GM20000 (cell line): ENCODE measurements around the gene DNLZ.

ENCODE experiments used
- DNase-seq: peaks from one replicate; pipeline ENCODE4 v3.0.0; 2012; ENCODE audit warnings: low spot score
- CTCF ChIP-seq: IDR thresholded peaks from 2 replicates; pipeline ENCODE4 v1.5.1; 2012; ENCODE audit warnings: mild to moderate bottlenecking, control low read depth; ENCODE audit errors: extremely low read depth, missing control alignments

Gene DNLZ

GRCh38 chr9:136387217-136387616 is 23.7 kb upstream of the DNLZ start:
- DNase-seq = no peak
- no peak for TF ChIP-seq CTCF

GRCh38 chr9:136386018-136386417 is 22.5 kb upstream of the DNLZ start:
- no peak for TF ChIP-seq CTCF
- DNase-seq = no peak

GRCh38 chr9:136385015-136385414 is 21.5 kb upstream of the DNLZ start:
- TF ChIP-seq CTCF = no peak
- DNase-seq = no peak

DNA sequence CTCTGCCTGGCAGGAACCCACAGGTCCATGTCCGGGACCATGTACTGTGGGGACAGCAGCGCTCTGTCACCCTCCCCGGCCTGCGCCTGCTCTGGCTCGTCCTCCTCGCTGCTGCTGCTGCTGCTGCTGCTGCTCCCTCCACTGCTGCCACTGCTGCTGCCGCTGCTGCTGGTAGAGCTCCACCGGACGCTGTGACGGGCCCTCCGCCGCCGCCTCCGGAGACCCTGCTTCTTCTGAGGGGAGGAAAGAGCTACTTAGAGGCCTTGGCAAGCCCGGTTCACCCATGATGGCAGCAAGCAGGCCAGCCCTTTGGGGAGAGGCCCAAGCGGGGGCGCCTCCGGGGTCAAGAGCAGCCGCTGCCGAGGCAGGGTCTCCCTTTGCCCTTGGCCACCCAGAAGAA is 19.9 kb upstream of the DNLZ start:
- TF ChIP-seq CTCF = no peak
- no peak for DNase-seq

DNA sequence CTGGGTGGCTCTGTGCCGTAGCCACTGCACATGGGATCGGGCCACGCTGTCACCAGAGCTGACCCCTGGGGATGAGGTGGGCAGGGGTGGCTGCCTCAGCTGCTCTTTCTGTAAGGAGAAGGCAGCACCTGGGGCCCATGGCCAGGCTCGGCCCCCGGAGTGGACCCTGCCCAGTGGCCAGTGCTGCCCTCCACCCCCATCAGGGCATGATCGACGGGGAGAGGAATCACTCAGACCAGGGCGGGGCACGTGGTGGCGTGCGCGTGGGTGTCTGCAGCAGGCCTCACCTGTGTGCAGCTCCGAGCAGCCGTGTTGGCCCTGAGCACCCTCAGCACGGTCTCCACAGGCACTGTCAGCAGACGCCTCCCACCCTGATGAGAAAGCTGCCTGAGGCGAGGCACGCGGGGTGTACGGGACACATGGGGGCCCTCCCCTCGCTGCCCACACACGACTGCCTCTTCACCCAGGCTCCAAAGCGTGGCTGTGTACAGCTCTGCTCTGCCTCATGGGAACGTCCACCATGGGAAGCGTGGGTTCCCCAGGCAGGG is 18.5 kb upstream of the DNLZ start:
- TF ChIP-seq CTCF = no peak
- DNase-seq = no peak

DNA sequence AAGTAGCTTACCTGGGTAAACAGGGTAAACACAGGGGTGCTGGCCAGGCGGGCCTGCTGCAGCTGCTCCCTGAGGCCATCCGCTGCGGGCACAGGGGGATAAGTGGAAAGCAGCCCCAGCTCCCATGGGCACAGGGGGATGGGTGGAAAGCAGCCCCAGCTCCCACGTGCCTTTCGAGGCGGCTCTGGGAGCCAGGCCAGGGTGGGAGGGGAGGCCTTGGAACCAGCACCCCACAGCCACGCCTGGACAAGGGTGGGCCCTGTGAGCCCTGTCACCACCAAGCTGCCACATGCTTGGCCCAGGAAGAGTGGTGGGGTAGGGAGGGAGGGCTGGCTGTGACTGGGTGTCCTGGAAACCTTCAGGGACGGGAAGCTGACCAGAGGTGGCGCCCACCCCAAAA is 17.8 kb upstream of the DNLZ start:
- no peak for TF ChIP-seq CTCF
- no peak for DNase-seq

- no peak for TF ChIP-seq CTCF
- DNase-seq = no peak
These were observed 16.8 kb upstream of the DNLZ start for GRCh38 chr9:136380381-136380780.

DNA sequence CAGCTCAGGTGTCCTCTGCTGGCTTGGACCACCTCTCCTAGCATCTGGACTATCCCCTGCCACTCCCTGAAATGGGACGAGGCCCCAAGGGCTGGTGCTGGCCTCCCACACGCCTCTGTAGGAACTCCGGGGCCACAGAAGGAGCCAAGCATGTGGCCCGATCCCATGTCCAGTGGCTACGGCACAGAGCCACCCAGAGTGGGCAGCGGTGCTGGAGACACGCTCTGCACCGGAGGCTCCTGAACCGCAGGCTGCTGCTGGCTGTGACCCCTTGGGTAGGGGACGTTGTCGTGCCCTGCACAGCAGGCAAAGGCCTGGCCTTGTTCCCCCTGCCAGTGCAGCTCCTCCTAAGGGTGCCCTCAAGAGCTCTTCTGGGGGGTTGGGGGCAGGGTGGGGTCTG is 16.3 kb upstream of the DNLZ start:
- no peak for DNase-seq

More for the DNA sequence above, 16.3 kb upstream of the DNLZ start:
- no peak for TF ChIP-seq CTCF
